Measurements from ENCODE around the gene GMDS. TPM values are rescaled to one million over a fixed set of nuclear protein-coding genes. Genes with fewer than 3 reads are reported as not detected.
A peak's percentile ranks its signal among the peaks of the same experiment; 100 is the strongest.

The GMDS gene
- total RNA-seq, 3 donors from 2014 or later (not counting 1 experiment from before 2014, with no cell fraction given): 23.6 to 31.0 (median 26.4) TPM

DNA sequence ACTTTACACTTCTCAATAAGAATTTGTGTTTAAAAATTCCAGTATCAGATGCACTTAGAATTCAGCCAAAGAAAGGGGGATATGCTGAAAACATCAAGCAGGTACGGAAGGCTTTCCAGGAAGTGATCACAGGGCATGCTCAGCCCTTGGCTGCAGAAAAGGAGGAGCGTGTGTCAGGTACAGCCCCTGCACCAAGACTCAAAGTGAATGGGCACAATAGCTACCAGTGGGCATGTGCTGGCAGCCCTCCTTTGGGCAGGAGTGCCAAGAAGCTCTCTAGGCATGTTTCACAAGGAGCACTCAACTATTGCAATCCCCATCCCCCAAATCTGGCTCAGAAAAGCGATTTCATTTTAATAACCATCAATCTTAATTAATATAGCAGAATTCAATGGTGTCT is 298.8 kb downstream of the GMDS start:
- Histone ChIP-seq H3K36me3 (ENCODE audit: control insufficient read depth, insufficient read depth, low read length) (no peaks in the 10 kb centered on the region), H3K4me1 (ENCODE audit: control insufficient read depth, insufficient read depth, low read length) (peaks cover 6% of the 10 kb centered on the region), H3K27ac (ENCODE audit: low read length) (no peak overlapping the region), H3K9me3 (ENCODE audit: control insufficient read depth, insufficient read depth, low read length) (no peaks in the 10 kb centered on the region), H3K27me3 (ENCODE audit: control insufficient read depth, insufficient read depth, low read length) (no peaks in the 10 kb centered on the region), H3K4me3 (ENCODE audit: low read length) (no peak overlapping the region)
- TF ChIP-seq CTCF (IDR thresholded peaks at IDR 0.05): no peak
- DNase-seq: no peak
- Mint-ChIP-seq H3K4me1 (peaks cover 12 to 19% of the 10 kb centered on the region in 2 donors), H3K36me3 (no peaks in the 10 kb centered on the region), H3K27me3 (ENCODE audit: low read depth in 2 of 2) (no peaks in the 10 kb centered on the region), H3K9me3 (no peaks in the 10 kb centered on the region), H3K27ac (no peak overlapping the region), H3K4me3 (no peak overlapping the region)
- WGBS (ENCODE audit: insufficient coverage): 88% methylated on average over 3 of the region's 3 CpGs
- intact Hi-C loops (cut with micrococcal nuclease): no loop called here
- ATAC-seq: no peak

DNA sequence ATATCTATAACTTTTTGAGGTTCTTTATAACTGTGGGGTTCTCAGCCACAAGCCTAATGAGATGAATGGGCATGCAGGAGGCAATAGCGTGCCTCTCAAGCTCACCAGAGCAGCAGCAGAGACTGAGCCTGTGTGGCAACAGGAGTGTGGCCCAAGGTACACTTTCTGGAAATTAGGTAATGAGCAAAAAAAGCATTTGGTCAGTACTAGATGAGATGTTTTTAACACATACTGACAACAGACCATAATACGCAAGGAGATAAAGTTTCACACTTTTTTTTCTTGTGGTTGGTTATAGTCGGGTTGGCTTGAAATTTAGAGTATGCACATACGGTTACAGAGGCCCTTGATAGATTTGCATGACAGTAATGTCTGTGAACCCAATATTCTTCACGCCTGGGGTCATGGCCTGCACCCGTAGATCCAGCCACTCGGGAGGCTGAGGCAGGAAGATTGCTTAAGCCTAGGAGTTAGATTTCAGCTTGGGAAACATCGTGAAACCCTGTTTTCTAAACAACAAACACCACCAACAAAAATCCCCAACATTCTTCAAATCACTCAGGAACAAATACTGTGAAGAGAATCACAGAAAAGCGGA is 300.1 kb downstream of the GMDS start:
- H3K27ac Mint-ChIP-seq: peak overlapping the region in 1 of 2 donors; percentile 21

GRCh38 chr6:1942834-1943233 is 302.6 kb downstream of the GMDS start:
- H3K27ac ChIP-seq (ENCODE audit: low read length): no peak overlapping the region
- intact Hi-C loops (cut with micrococcal nuclease): no loop called here
- H3K9me3 ChIP-seq (ENCODE audit: control insufficient read depth, insufficient read depth, low read length): no peaks in the 10 kb centered on the region
- H3K27ac Mint-ChIP-seq: no peak overlapping the region
- no peaks in the 10 kb centered on the region for H3K36me3 ChIP-seq (ENCODE audit: control insufficient read depth, insufficient read depth, low read length)
- H3K4me3 ChIP-seq (ENCODE audit: low read length): no peak overlapping the region
- H3K27me3 Mint-ChIP-seq (ENCODE audit: low read depth in 2 of 2): no peaks in the 10 kb centered on the region
- H3K4me3 Mint-ChIP-seq: no peak overlapping the region
- H3K4me1 Mint-ChIP-seq: peaks cover 12 to 19% of the 10 kb centered on the region in 2 donors
- no peak for TF ChIP-seq CTCF (IDR thresholded peaks at IDR 0.05)
- no peaks in the 10 kb centered on the region for H3K36me3 Mint-ChIP-seq
- H3K27me3 ChIP-seq (ENCODE audit: control insufficient read depth, insufficient read depth, low read length): no peaks in the 10 kb centered on the region
- H3K4me1 ChIP-seq (ENCODE audit: control insufficient read depth, insufficient read depth, low read length): peaks cover 6% of the 10 kb centered on the region
- 95% methylated on average over 6 of the region's 6 CpGs for WGBS (ENCODE audit: insufficient coverage)
- DNase-seq (no peak), ATAC-seq (no peak)
- no peaks in the 10 kb centered on the region for H3K9me3 Mint-ChIP-seq

More for the DNA sequence above, 300.1 kb downstream of the GMDS start:
- Histone ChIP-seq H3K4me3 (ENCODE audit: low read length) (no peak overlapping the region), H3K9me3 (ENCODE audit: control insufficient read depth, insufficient read depth, low read length) (no peaks in the 10 kb centered on the region), H3K36me3 (ENCODE audit: control insufficient read depth, insufficient read depth, low read length) (no peaks in the 10 kb centered on the region), H3K27ac (ENCODE audit: low read length) (no peak overlapping the region), H3K27me3 (ENCODE audit: control insufficient read depth, insufficient read depth, low read length) (no peaks in the 10 kb centered on the region), H3K4me1 (ENCODE audit: control insufficient read depth, insufficient read depth, low read length) (peaks cover 6% of the 10 kb centered on the region)
- no peaks in the 10 kb centered on the region for H3K9me3 Mint-ChIP-seq
- no peak overlapping the region for H3K4me3 Mint-ChIP-seq
- DNase-seq (no peak), ATAC-seq (peak; percentile 54 to 81 (median 64))
- TF ChIP-seq CTCF (IDR thresholded peaks at IDR 0.05): no peak
- no peaks in the 10 kb centered on the region for H3K27me3 Mint-ChIP-seq (ENCODE audit: low read depth in 2 of 2)
- WGBS (ENCODE audit: insufficient coverage): 41% methylated on average over 9 of the region's 9 CpGs
- no peaks in the 10 kb centered on the region for H3K36me3 Mint-ChIP-seq
- H3K4me1 Mint-ChIP-seq: peaks cover 12 to 19% of the 10 kb centered on the region in 2 donors
- intact Hi-C loops (cut with micrococcal nuclease): no loop called here

DNA sequence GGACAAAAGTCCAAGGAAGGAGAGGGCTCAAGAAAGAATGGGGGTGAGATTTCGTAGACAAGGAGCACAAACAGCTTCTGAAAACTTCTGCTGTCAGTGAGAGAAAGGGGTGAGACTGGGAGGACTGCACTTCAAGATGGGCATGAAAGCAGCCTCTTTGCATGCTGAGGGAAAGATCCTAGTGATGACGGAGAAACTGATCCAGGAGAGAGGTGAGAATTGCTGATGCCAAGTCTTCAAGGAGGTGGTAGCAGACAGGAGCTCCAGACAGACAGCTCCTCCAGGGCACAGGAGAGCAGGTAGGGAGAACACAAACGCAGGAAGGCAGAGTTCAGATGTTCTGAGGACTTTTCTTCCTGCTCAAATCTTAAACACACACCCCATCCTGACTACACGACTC is 303.9 kb downstream of the GMDS start:
- Histone ChIP-seq H3K4me3 (ENCODE audit: low read length) (no peak overlapping the region), H3K36me3 (ENCODE audit: control insufficient read depth, insufficient read depth, low read length) (no peaks in the 10 kb centered on the region), H3K27me3 (ENCODE audit: control insufficient read depth, insufficient read depth, low read length) (no peaks in the 10 kb centered on the region), H3K9me3 (ENCODE audit: control insufficient read depth, insufficient read depth, low read length) (no peaks in the 10 kb centered on the region), H3K4me1 (ENCODE audit: control insufficient read depth, insufficient read depth, low read length) (peaks cover 6% of the 10 kb centered on the region), H3K27ac (ENCODE audit: low read length) (no peak overlapping the region)
- DNase-seq (no peak), ATAC-seq (no peak)
- no peak for TF ChIP-seq CTCF (IDR thresholded peaks at IDR 0.05)
- H3K36me3 Mint-ChIP-seq: no peaks in the 10 kb centered on the region
- intact Hi-C loops (cut with micrococcal nuclease): no loop called here
- H3K27ac Mint-ChIP-seq: no peak overlapping the region
- H3K27me3 Mint-ChIP-seq (ENCODE audit: low read depth in 2 of 2): no peaks in the 10 kb centered on the region
- peaks cover 12 to 19% of the 10 kb centered on the region in 2 donors for H3K4me1 Mint-ChIP-seq
- H3K9me3 Mint-ChIP-seq: no peaks in the 10 kb centered on the region
- no peak overlapping the region for H3K4me3 Mint-ChIP-seq
- WGBS (ENCODE audit: insufficient coverage): 93% methylated on average over 4 of the region's 4 CpGs
